ENCODE measurements around the gene RFLNA. TPM values are rescaled to one million over a fixed set of nuclear protein-coding genes. Genes with fewer than 3 reads are reported as not detected.
A peak's percentile ranks its signal among the peaks of the same experiment; 100 is the strongest.
"Not testable (repeated sequence)": the region's sequence is repeated elsewhere in the genome, so short reads cannot be mapped to it uniquely, and the experiment has no call there.

RFLNA gene
- total RNA-seq, 1 donor from 2014 or later: 1.0 TPM

GRCh38 chr12:124322271-124322998 is 27.5 kb downstream of the RFLNA start:
- no peak for DNase-seq (ENCODE audit: low spot score)
- Mint-ChIP-seq H3K4me3 (ENCODE audit: unreplicated experiment) (no peak overlapping the region), H3K27me3 (ENCODE audit: low read depth) (no peaks in the 10 kb centered on the region), H3K9me3 (ENCODE audit: low read depth) (peaks cover 12% of the 10 kb centered on the region), H3K27ac (ENCODE audit: unreplicated experiment) (peak overlapping the region; percentile 36), H3K4me1 (ENCODE audit: low read depth) (peaks cover 2% of the 10 kb centered on the region), H3K36me3 (ENCODE audit: low read depth) (peaks cover 21% of the 10 kb centered on the region)
- no peak for TF ChIP-seq CTCF (IDR thresholded peaks at IDR 0.05)

GRCh38 chr12:124322999-124323328 is 28.1 kb downstream of the RFLNA start:
- not testable (repeated sequence) for H3K4me1 Mint-ChIP-seq (ENCODE audit: low read depth); DNase-seq (ENCODE audit: low spot score); H3K27ac Mint-ChIP-seq (ENCODE audit: unreplicated experiment); H3K27me3 Mint-ChIP-seq (ENCODE audit: low read depth); H3K4me3 Mint-ChIP-seq (ENCODE audit: unreplicated experiment)
- Mint-ChIP-seq H3K36me3 (ENCODE audit: low read depth) (peaks cover 21% of the 10 kb centered on the region), H3K9me3 (ENCODE audit: low read depth) (peaks cover 12% of the 10 kb centered on the region)

GRCh38 chr12:124323771-124324530 is 29.1 kb downstream of the RFLNA start:
- DNase-seq (ENCODE audit: low spot score): no peak
- Mint-ChIP-seq H3K36me3 (ENCODE audit: low read depth) (peaks cover 21% of the 10 kb centered on the region), H3K9me3 (ENCODE audit: low read depth) (peaks cover 12% of the 10 kb centered on the region), H3K27me3 (ENCODE audit: low read depth) (no peaks in the 10 kb centered on the region), H3K27ac (ENCODE audit: unreplicated experiment) (peak overlapping the region; percentile 17), H3K4me1 (ENCODE audit: low read depth) (peaks cover 11% of the 10 kb centered on the region), H3K4me3 (ENCODE audit: unreplicated experiment) (no peak overlapping the region)
- no peak for TF ChIP-seq CTCF (IDR thresholded peaks at IDR 0.05)

GRCh38 chr12:124324803-124325705 is 30.2 kb downstream of the RFLNA start:
- Mint-ChIP-seq H3K27ac (ENCODE audit: unreplicated experiment) (no peak overlapping the region), H3K4me1 (ENCODE audit: low read depth) (peaks cover 11% of the 10 kb centered on the region), H3K9me3 (ENCODE audit: low read depth) (peaks cover 12% of the 10 kb centered on the region), H3K4me3 (ENCODE audit: unreplicated experiment) (no peak overlapping the region), H3K27me3 (ENCODE audit: low read depth) (no peaks in the 10 kb centered on the region), H3K36me3 (ENCODE audit: low read depth) (peaks cover 30% of the 10 kb centered on the region)
- DNase-seq (ENCODE audit: low spot score): no peak
- TF ChIP-seq CTCF (IDR thresholded peaks at IDR 0.05): no peak

GRCh38 chr12:124326104-124326503 is 31.2 kb downstream of the RFLNA start:
- no peak for DNase-seq (ENCODE audit: low spot score)
- H3K27ac Mint-ChIP-seq (ENCODE audit: unreplicated experiment): no peak overlapping the region
- H3K4me1 Mint-ChIP-seq (ENCODE audit: low read depth): peaks cover 11% of the 10 kb centered on the region
- H3K4me3 Mint-ChIP-seq (ENCODE audit: unreplicated experiment): no peak overlapping the region
- H3K36me3 Mint-ChIP-seq (ENCODE audit: low read depth): peaks cover 32% of the 10 kb centered on the region
- TF ChIP-seq CTCF (IDR thresholded peaks at IDR 0.05): no peak
- H3K9me3 Mint-ChIP-seq (ENCODE audit: low read depth): peaks cover 12% of the 10 kb centered on the region
- no peaks in the 10 kb centered on the region for H3K27me3 Mint-ChIP-seq (ENCODE audit: low read depth)

Data from chondrocyte (in vitro differentiated cells).